PC-3 (cell line): ENCODE measurements around the gene HECW1.

Experiments used
- EZH2 ChIP-seq: fragments of 300-600 bp; sonication (generic); IDR thresholded peaks from one replicate; pipeline ENCODE4 v1.6.1; 2017; ENCODE audit warnings: antibody characterized with exemption, mild to moderate bottlenecking, low read length; ENCODE audit not compliant: unreplicated experiment
- TF ChIP-seq, protein P1 (sequence below): fragments of 300-600 bp; sonication (generic); conservative IDR thresholded peaks from 2 replicates; pipeline ENCODE4 v1.5.1; 2017; ENCODE audit warnings: antibody characterized with exemption, low read depth, mild to moderate bottlenecking, low read length

DNA sequence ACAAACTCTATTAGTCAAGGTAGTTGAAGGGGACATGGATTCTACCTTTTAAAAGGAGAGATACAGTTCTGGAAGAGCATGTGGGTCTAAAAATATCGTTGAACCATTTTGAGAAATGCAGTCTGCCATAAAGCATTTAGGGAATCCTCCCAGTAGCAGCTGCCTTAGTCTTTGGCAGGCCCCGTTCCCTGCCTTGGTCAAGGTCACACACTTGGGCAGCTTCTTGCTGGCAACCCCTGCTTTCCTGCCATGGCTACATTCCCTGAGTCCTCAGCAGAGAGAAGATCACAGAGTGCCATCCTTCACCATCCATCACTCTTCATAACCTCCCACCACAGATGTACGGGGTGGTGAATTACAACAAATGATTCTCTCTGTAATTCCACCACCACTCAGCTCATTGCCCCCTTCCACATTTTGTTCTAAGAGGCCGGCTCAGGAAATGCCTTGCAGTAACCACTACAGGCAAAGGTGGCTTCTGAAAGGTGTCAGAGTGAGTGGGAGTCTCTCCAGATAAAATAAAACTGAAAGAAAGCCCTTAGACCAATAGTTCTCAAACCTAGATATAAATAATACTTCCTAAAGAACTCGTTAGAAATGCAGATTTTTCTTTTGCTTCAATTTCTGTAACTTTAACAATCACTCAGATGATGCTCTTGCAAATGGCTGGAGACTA is 349.0 kb downstream of the HECW1 start:
- TF ChIP-seq, protein P1, sequence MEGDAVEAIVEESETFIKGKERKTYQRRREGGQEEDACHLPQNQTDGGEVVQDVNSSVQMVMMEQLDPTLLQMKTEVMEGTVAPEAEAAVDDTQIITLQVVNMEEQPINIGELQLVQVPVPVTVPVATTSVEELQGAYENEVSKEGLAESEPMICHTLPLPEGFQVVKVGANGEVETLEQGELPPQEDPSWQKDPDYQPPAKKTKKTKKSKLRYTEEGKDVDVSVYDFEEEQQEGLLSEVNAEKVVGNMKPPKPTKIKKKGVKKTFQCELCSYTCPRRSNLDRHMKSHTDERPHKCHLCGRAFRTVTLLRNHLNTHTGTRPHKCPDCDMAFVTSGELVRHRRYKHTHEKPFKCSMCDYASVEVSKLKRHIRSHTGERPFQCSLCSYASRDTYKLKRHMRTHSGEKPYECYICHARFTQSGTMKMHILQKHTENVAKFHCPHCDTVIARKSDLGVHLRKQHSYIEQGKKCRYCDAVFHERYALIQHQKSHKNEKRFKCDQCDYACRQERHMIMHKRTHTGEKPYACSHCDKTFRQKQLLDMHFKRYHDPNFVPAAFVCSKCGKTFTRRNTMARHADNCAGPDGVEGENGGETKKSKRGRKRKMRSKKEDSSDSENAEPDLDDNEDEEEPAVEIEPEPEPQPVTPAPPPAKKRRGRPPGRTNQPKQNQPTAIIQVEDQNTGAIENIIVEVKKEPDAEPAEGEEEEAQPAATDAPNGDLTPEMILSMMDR: no peak
- TF ChIP-seq EZH2: no peak
